ENCODE results near the gene DAGLB. TPM values are rescaled to one million over a fixed set of nuclear protein-coding genes. Genes with fewer than 3 reads are reported as not detected.
A peak's percentile ranks its signal among the peaks of the same experiment; 100 is the strongest.

Gene DAGLB
- total and polyA plus RNA-seq, 2 experiments from 2014 or later: 18.9 to 22.3 TPM

DNA sequence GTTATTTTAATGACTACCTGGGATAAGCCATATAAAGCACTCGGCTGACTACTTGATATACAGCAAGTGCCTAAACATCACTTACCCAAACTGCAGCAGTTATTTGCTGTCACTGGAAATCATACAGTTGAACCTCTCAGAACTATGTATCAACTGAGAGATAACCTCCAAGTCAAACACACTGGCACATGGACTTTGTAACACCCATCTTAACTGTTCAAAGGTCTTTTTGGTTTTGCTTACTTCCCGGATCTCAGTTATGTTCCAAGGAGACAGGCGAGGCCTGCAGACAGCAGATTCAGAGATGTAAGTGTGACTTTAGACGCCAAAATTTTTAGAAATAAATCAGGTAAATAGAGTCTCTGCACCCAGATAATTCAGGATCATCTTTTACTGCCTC lies 34.6 kb upstream of the DAGLB start:
- no peak overlapping the region for H3K27ac ChIP-seq
- TF ChIP-seq, protein P1, sequence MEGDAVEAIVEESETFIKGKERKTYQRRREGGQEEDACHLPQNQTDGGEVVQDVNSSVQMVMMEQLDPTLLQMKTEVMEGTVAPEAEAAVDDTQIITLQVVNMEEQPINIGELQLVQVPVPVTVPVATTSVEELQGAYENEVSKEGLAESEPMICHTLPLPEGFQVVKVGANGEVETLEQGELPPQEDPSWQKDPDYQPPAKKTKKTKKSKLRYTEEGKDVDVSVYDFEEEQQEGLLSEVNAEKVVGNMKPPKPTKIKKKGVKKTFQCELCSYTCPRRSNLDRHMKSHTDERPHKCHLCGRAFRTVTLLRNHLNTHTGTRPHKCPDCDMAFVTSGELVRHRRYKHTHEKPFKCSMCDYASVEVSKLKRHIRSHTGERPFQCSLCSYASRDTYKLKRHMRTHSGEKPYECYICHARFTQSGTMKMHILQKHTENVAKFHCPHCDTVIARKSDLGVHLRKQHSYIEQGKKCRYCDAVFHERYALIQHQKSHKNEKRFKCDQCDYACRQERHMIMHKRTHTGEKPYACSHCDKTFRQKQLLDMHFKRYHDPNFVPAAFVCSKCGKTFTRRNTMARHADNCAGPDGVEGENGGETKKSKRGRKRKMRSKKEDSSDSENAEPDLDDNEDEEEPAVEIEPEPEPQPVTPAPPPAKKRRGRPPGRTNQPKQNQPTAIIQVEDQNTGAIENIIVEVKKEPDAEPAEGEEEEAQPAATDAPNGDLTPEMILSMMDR (IDR thresholded peaks at IDR 0.05; ENCODE audit: low read depth, low read length): no peak
- H3K36me3 ChIP-seq: peaks cover 3% of the 10 kb centered on the region
- peaks cover 12% of the 10 kb centered on the region for H3K4me1 ChIP-seq (ENCODE audit: low read depth)
- no peaks in the 10 kb centered on the region for H3K9me3 ChIP-seq (ENCODE audit: low read depth)
- no peak for DNase-seq (ENCODE audit: low read depth in 1 of 2, low spot score in 1 of 2)
- no peaks in the 10 kb centered on the region for H3K27me3 ChIP-seq
- H3K4me3 ChIP-seq: peak overlapping the region; percentile 93

DNA sequence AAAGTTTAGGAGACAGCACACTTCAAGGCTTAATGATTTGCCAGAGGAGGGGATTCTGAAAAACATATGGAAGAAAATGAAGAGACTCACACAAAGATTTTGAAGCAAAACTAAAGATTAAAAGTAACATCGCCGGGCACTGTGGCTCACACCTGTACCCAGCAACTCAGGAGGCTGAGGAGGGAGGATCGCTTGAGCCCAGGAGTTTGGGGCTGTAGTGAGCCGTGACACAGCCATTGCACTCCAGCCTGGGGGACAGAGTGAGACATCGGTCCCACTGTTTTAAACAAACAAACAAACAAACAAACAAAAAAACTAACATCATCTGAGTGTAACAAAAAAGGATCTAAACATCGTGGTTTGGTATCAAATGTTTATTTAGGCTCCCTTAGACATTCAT lies 33.7 kb upstream of the DAGLB start:
- no peak overlapping the region for H3K4me3 ChIP-seq
- no peak overlapping the region for H3K27ac ChIP-seq
- no peaks in the 10 kb centered on the region for H3K9me3 ChIP-seq (ENCODE audit: low read depth)
- no peak for DNase-seq (ENCODE audit: low read depth in 1 of 2, low spot score in 1 of 2)
- H3K27me3 ChIP-seq: no peaks in the 10 kb centered on the region
- peaks cover 3% of the 10 kb centered on the region for H3K36me3 ChIP-seq
- TF ChIP-seq, protein P1 (IDR thresholded peaks at IDR 0.05; ENCODE audit: low read depth, low read length): no peak
- H3K4me1 ChIP-seq (ENCODE audit: low read depth): peaks cover 12% of the 10 kb centered on the region

DNA sequence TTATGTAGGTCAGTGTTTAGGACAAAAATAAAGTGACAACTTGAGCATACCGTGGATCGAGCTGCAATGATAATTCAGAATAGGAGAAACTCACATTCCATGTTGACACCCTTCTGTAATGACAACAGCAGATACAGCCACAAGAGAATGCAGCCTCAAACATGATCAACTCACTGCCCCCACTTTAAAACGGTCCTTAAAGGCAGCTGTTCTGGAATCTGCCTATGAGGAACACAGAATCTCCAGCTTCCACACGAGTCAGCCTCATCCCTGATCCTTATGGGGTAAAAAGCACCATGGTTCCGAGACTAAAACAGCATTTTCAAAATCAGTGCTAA lies 32.5 kb upstream of the DAGLB start:
- Histone ChIP-seq H3K4me3 (no peak overlapping the region), H3K27me3 (no peaks in the 10 kb centered on the region), H3K27ac (peak overlapping the region; percentile 39), H3K36me3 (peaks cover 3% of the 10 kb centered on the region), H3K9me3 (ENCODE audit: low read depth) (no peaks in the 10 kb centered on the region), H3K4me1 (ENCODE audit: low read depth) (peaks cover 12% of the 10 kb centered on the region)
- DNase-seq (ENCODE audit: low read depth in 1 of 2, low spot score in 1 of 2): peak in 1 of 2 donors; percentile 9
- TF ChIP-seq, protein P1 (IDR thresholded peaks at IDR 0.05; ENCODE audit: low read depth, low read length): no peak

DNA sequence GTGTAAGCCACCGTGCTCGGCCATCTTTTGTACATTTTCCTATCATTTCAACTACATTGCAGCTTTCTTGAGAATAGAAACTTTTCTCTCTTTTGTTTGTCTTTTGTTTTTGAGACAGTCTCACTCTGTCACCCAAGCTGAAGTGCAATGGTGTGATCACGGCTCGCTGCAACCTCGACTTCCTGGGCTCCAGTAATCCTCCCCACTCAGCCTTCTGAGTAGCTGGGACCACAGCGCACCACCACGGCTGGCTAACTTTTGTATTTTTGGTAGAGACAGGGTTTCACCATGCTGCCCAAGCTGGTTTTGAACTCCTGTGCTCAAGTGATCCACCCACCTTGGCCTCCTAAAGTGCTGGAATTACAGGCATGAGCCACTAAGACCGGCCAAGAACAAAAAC lies 31.3 kb upstream of the DAGLB start:
- H3K27ac ChIP-seq: no peak overlapping the region
- H3K9me3 ChIP-seq (ENCODE audit: low read depth): no peaks in the 10 kb centered on the region
- H3K4me1 ChIP-seq (ENCODE audit: low read depth): peaks cover 12% of the 10 kb centered on the region
- no peak overlapping the region for H3K4me3 ChIP-seq
- H3K36me3 ChIP-seq: peaks cover 3% of the 10 kb centered on the region
- TF ChIP-seq, protein P1 (IDR thresholded peaks at IDR 0.05; ENCODE audit: low read depth, low read length): no peak
- no peaks in the 10 kb centered on the region for H3K27me3 ChIP-seq
- DNase-seq (ENCODE audit: low read depth in 1 of 2, low spot score in 1 of 2): no peak

DNA sequence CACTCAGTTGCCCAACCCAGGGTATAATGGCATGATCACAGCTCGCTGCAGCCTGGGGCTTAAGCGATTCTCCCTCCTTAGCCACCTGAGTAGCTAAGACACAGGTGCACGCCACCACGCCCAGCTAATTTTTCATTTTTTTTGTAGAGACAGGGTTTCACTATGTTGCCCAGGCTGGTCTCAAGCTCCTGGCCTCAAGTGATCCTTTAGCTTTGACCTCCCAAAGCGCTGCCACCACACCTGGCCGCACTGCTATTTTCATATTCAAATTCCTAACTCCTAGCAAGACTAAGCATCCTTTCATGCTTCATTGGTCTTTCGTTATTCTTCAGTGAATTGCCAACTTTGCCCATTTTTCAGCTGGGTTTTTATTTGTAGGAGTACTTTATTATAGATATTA lies 30.4 kb upstream of the DAGLB start:
- H3K27ac ChIP-seq: no peak overlapping the region
- TF ChIP-seq, protein P1 (IDR thresholded peaks at IDR 0.05; ENCODE audit: low read depth, low read length): no peak
- no peak for DNase-seq (ENCODE audit: low read depth in 1 of 2, low spot score in 1 of 2)
- H3K4me3 ChIP-seq: no peak overlapping the region
- H3K4me1 ChIP-seq (ENCODE audit: low read depth): peaks cover 12% of the 10 kb centered on the region
- H3K36me3 ChIP-seq: peaks cover 11% of the 10 kb centered on the region
- H3K27me3 ChIP-seq: no peaks in the 10 kb centered on the region
- no peaks in the 10 kb centered on the region for H3K9me3 ChIP-seq (ENCODE audit: low read depth)

DNA sequence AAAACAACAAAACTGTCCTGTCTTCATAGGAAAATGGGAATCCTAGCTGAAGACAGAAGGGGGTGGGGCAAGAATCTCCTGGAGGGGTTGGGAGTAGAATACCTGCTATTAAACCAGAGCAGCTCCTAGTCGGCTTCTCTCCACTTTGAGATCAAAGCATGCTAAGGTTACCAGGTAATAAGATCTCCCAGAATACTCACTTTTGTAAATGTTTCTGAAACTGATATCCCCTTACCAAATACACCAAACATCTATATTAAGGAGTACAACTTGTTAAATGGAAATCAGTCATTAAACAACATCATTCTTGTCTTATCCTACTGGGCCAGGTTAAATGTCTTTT lies 29.5 kb upstream of the DAGLB start:
- Histone ChIP-seq H3K27ac (no peak overlapping the region), H3K27me3 (no peaks in the 10 kb centered on the region), H3K9me3 (ENCODE audit: low read depth) (no peaks in the 10 kb centered on the region), H3K36me3 (peaks cover 12% of the 10 kb centered on the region), H3K4me3 (no peak overlapping the region), H3K4me1 (ENCODE audit: low read depth) (peaks cover 12% of the 10 kb centered on the region)
- TF ChIP-seq, protein P1 (IDR thresholded peaks at IDR 0.05; ENCODE audit: low read depth, low read length): no peak
- DNase-seq (ENCODE audit: low read depth in 1 of 2, low spot score in 1 of 2): no peak

Measured in cardiac muscle cell (in vitro differentiated cells and primary cell).